Lung (tissue), 12 donors: Measurements from ENCODE around the gene IDS. TPM values are rescaled to one million over a fixed set of nuclear protein-coding genes. Genes with fewer than 3 reads are reported as not detected.
"Not testable (repeated sequence)": the region's sequence is repeated elsewhere in the genome, so short reads cannot be mapped to it uniquely, and the experiment has no call there.

Source experiments
- ATAC-seq: fragments of 200-7000 bp; cut with Tn5 transposase; one replicate; pipeline ENCODE4 v1.9.1; 2020; ENCODE audit warnings: moderate number of reproducible peaks; ENCODE audit not compliant: insufficient read depth, low FRiP score
- DNase-seq, 3 donors: peaks; one replicate each; pipeline ENCODE4 v3.0.0-alpha.2; 2013 to 2017
- H3K27ac ChIP-seq, 2 donors: one replicate each; pipeline ENCODE4 v1.5.1; 2013; ENCODE audit warnings: mild to moderate bottlenecking in 2 of 2, moderate library complexity in 2 of 2, control low read depth in 1 of 2, inconsistent platforms in 1 of 2, low read depth in 1 of 2, low read length in 1 of 2
- H3K27me3 ChIP-seq, 3 donors: one replicate each; pipeline ENCODE4 v1.5.1; 2013; ENCODE audit warnings: low read length in 2 of 3; ENCODE audit not compliant: control insufficient read depth in 3 of 3, insufficient read depth in 3 of 3
- H3K36me3 ChIP-seq, 4 donors: one replicate each; pipeline ENCODE4 v1.5.1; 2013; ENCODE audit warnings: low read length in 4 of 4, mild to moderate bottlenecking in 1 of 4, moderate library complexity in 1 of 4; ENCODE audit not compliant: control insufficient read depth in 4 of 4, insufficient read depth in 4 of 4
- H3K4me1 ChIP-seq, 5 donors: one replicate each; pipeline ENCODE4 v1.5.1; 2013; ENCODE audit warnings: low read length in 5 of 5, mild to moderate bottlenecking in 2 of 5, moderate library complexity in 1 of 5; ENCODE audit not compliant: control insufficient read depth in 5 of 5, insufficient read depth in 5 of 5
- H3K4me3 ChIP-seq: one replicate; pipeline ENCODE4 v1.5.1; 2013; ENCODE audit warnings: mild to moderate bottlenecking, control low read depth, moderate library complexity
- H3K9ac ChIP-seq, 2 donors: one replicate each; pipeline ENCODE4 v1.5.1; 2013; ENCODE audit warnings: low read length in 2 of 2, control low read depth in 1 of 2; ENCODE audit not compliant: insufficient read depth in 1 of 2
- H3K9me3 ChIP-seq, 4 donors: one replicate each; pipeline ENCODE4 v1.5.1; 2013; ENCODE audit warnings: low read length in 3 of 4, mild to moderate bottlenecking in 1 of 4, moderate library complexity in 1 of 4; ENCODE audit not compliant: control insufficient read depth in 4 of 4, insufficient read depth in 3 of 4
- WGBS, 2 donors: extraction: QIAGEN DNeasy Blood & Tissue Kit; methylation state at CpG; one replicate each; pipeline ENCODE4 v1.1.7; 2013; 5-methylcytosine and 5-hydroxymethylcytosine counted together
- polyA plus RNA-seq, 2 donors: library from polyadenylated mRNA; stranded (reverse); fragments of 200-250 nt; gene quantifications; one replicate each; pipeline ENCODE4 v1.2.1, GENCODE V29; 2013
- total RNA-seq, 2 donors: library from RNA; depleted of rRNA in 1 of 2; stranded (reverse); fragments of >200 nt in 1 of 2; gene quantifications; one replicate each; pipeline ENCODE4 v1.2.1, GENCODE V29; 2014 to 2021
- TF ChIP-seq, protein P1 (sequence below): IDR thresholded peaks from 2 replicates; pipeline ENCODE4 v1.5.1; 2012; ENCODE audit warnings: mild to moderate bottlenecking; ENCODE audit errors: control extremely low read depth, extremely low read depth
- donor health status: control.
- donor health status: control.
- donor health status: Bipolar disorder and iron deficiency.
- donor health status: healthy.
- donor health status: DM: yes; HTN: yes; CAD: no.

Gene IDS
- total and polyA plus RNA-seq, 4 donors, result 32.0 to 100 (median 49.2) TPM

DNA sequence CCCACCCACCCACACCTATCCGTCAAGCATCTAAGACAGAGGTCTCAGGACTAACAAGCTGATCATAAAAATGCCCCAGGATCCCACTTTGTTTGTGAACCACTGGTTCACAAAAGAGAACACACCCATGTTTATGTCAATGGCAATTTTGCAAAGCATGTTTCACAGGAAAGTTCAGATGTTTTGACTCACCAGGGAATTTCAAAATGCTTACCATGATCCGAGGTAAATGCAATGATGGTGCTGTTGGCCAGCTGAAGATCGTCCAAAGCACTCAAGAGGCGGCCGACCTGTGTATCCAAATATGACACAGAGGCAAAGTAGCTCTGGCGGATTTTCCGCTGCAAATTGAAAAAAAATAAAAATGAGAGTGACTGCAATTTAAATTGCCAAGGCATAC is 15.0 kb downstream of the IDS start:
- peaks cover 0 to 5% (median 0%) of the 10 kb centered on the region in 4 donors for H3K9me3 ChIP-seq
- no peak overlapping the region for H3K27ac ChIP-seq
- H3K27me3 ChIP-seq, result no peaks in the 10 kb centered on the region
- TF ChIP-seq, protein P1, sequence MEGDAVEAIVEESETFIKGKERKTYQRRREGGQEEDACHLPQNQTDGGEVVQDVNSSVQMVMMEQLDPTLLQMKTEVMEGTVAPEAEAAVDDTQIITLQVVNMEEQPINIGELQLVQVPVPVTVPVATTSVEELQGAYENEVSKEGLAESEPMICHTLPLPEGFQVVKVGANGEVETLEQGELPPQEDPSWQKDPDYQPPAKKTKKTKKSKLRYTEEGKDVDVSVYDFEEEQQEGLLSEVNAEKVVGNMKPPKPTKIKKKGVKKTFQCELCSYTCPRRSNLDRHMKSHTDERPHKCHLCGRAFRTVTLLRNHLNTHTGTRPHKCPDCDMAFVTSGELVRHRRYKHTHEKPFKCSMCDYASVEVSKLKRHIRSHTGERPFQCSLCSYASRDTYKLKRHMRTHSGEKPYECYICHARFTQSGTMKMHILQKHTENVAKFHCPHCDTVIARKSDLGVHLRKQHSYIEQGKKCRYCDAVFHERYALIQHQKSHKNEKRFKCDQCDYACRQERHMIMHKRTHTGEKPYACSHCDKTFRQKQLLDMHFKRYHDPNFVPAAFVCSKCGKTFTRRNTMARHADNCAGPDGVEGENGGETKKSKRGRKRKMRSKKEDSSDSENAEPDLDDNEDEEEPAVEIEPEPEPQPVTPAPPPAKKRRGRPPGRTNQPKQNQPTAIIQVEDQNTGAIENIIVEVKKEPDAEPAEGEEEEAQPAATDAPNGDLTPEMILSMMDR, result no peak
- H3K4me1 ChIP-seq, result no peaks in the 10 kb centered on the region
- peaks cover 7 to 34% (median 11%) of the 10 kb centered on the region in 4 donors for H3K36me3 ChIP-seq
- ATAC-seq (no peak), DNase-seq (no peak)
- 73 to 85% methylated on average over 7 of the region's 7 CpGs for WGBS, 2 donors
- H3K4me3 ChIP-seq, result no peak overlapping the region
- no peak overlapping the region for H3K9ac ChIP-seq

DNA sequence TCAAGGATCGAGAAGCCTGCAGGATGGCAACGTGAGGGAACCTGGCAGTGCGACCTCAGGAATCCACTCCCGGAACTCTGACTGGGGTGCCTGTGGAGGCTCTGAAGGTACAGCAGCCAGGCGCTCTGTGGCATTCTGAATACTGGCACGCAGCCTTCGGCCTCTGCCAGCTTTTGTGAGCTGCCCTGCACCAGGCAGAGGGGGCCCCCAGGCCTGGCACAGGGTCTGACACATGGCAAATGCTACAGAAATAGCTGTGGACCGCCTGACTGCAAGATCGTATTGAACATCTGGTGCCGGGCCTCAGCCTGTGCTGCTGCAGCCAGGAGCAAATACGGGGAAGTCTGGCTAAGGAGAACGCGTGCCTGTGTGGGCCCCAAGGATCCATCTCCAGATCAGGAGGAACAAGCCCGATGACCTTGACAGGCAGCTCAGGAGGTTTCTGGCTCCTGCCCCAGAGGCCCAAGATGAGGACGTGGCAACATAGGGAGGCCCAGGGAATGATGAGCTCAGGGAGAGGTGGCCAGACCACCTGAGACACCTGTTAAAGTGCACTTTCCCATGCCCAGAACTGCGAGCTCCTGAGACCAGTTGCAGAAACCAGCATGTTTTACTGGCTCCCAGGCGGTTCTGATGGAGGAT is 16.6 kb downstream of the IDS start:
- 80 to 97% methylated on average over 11 to 14 of the region's 17 CpGs for WGBS, 2 donors

DNA sequence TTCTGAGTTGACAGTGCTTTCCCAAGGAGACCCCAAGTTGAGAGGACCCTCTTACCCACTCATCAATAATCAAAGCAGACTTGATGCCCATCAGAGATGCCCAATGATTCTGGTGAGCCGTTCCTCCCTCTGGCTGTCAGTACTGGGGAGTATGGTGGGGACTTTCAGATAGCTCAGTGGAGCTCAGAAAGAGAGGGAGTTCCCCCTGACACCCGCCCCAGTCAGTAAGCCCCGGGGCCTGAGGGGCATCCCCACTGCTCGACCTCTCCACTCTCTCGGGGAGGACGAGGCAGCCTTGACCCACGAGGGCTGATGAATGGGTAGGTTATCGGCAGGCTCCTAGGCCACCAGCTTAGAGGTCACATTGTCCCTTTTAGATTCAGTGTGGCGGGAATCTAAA is 17.1 kb downstream of the IDS start:
- H3K9ac ChIP-seq, ATAC-seq, H3K27me3 ChIP-seq, H3K4me3 ChIP-seq, H3K27ac ChIP-seq, DNase-seq, H3K9me3 ChIP-seq, H3K4me1 ChIP-seq: not testable (repeated sequence)
- peaks cover under 1 to 24% (median 9%) of the 10 kb centered on the region in 4 donors for H3K36me3 ChIP-seq
- 79 to 100% methylated on average over 1 to 4 of the region's 9 CpGs for WGBS, 2 donors

More for the DNA sequence above, 16.6 kb downstream of the IDS start:
- H3K4me3 ChIP-seq, H3K4me1 ChIP-seq, H3K9ac ChIP-seq, H3K27me3 ChIP-seq, DNase-seq, H3K9me3 ChIP-seq, ATAC-seq: not testable (repeated sequence)
- H3K36me3 ChIP-seq, result peaks cover 6 to 28% (median 11%) of the 10 kb centered on the region in 4 donors
- H3K27ac ChIP-seq, result peak overlapping the region in 1 of 2 donors; percentile 29

DNA sequence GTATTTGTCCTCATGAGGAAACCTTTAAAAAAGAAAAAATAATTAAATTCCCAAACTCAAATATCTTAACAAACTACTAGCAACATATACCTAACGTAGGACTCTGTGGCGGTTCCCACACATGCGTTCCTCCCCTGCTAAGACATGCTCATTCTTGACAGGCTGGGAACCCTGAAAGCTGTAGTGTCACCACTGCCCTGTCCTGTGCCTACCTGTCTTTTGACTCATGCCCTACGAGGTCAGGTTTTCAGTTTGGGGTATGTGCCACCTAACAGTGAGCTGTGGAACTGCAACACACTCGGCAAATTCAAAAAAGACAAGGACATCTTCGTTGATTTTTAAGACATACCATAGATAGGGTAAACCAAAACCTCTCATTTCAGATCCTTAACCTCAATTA is 17.8 kb downstream of the IDS start:
- no peak for ATAC-seq
- H3K4me3 ChIP-seq, result no peak overlapping the region
- no peaks in the 10 kb centered on the region for H3K27me3 ChIP-seq
- no peaks in the 10 kb centered on the region for H3K4me1 ChIP-seq
- H3K36me3 ChIP-seq, result peaks cover 0 to 18% (median 14%) of the 10 kb centered on the region in 4 donors
- H3K9ac ChIP-seq, result no peak overlapping the region
- TF ChIP-seq, protein P1, result no peak
- peaks cover 0 to 5% (median 0%) of the 10 kb centered on the region in 4 donors for H3K9me3 ChIP-seq
- no peak for DNase-seq
- WGBS, 2 donors, result 74 to 84% methylated on average over 6 of the region's 6 CpGs
- H3K27ac ChIP-seq, result no peak overlapping the region
